B cell (primary cell): Measurements from ENCODE around the gene PLN. TPM values are rescaled to one million over a fixed set of nuclear protein-coding genes. Genes with fewer than 3 reads are reported as not detected.

ENCODE experiments used
- ATAC-seq: fragments of 200-7000 bp; cut with Tn5 transposase; one replicate; pipeline ENCODE4 v1.10.0; 2021; ENCODE audit warnings: low read depth, mild to moderate bottlenecking, moderate number of reproducible peaks, moderate library complexity
- CTCF ChIA-PET: fragments of 350-600 bp; sonication (Branson Sonifier 250); formaldehyde crosslinking; loops from one replicate; lab custom pipeline; 2021; ENCODE audit warnings: antibody characterized with exemption, inconsistent platforms; lab: Charles Lee
- POLR2A ChIA-PET: fragments of 350-600 bp; sonication (Branson Sonifier 250); formaldehyde crosslinking; loops from one replicate; lab custom pipeline; 2021; ENCODE audit warnings: antibody characterized with exemption; lab: Charles Lee
- DNase-seq: peaks from one replicate; pipeline ENCODE4 v3.0.0; 2013
- H2AFZ ChIP-seq: 2 replicates; pipeline ENCODE4 v1.6.1; 2012; ENCODE audit warnings: mild to moderate bottlenecking, low read depth, low read length; ENCODE audit not compliant: insufficient read depth, poor library complexity, severe bottlenecking
- H3K27ac ChIP-seq, 2 donors: 1 replicate in 1 of 2; 2 replicates in 1 of 2; pipeline ENCODE4 v1.5.1; 2012 to 2013; ENCODE audit warnings: low read length in 2 of 2, mild to moderate bottlenecking in 2 of 2, moderate library complexity in 1 of 2
- H3K27me3 ChIP-seq, 4 experiments: fragments of 200-600 bp in 1 of 4; sonication (generic) in 1 of 4; replicated peaks in 1 of 4; 1 replicate in 2 of 4; 2 replicates in 2 of 4; pipeline versions ENCODE4 v1.6.1 to v1.7.0; 2013 to 2016; ENCODE audit warnings: low read length in 3 of 4, mild to moderate bottlenecking in 2 of 4, mixed read lengths in 1 of 4, moderate library complexity in 1 of 4; ENCODE audit not compliant: insufficient read depth in 4 of 4, control insufficient read depth in 3 of 4; ENCODE audit errors: control extremely low read depth in 1 of 4
- H3K36me3 ChIP-seq, 2 experiments: replicated peaks in 1 of 2; 1 replicate in 1 of 2; 2 replicates in 1 of 2; pipeline versions ENCODE4 v1.6.1 to v1.7.1; 2013; ENCODE audit warnings: low read length in 1 of 2; ENCODE audit not compliant: insufficient read depth in 2 of 2, control insufficient read depth in 1 of 2; ENCODE audit errors: control extremely low read depth in 1 of 2, extremely low read depth in 1 of 2
- H3K4me1 ChIP-seq, 2 donors: fragments of 200-600 bp in 1 of 2; sonication (generic) in 1 of 2; 1 replicate in 1 of 2; 2 replicates in 1 of 2; pipeline versions ENCODE4 v1.5.1 to v1.6.1; 2013 to 2017; ENCODE audit warnings: low read length in 2 of 2; ENCODE audit not compliant: control insufficient read depth in 2 of 2, insufficient read depth in 2 of 2
- H3K4me2 ChIP-seq: replicated peaks from 2 replicates; pipeline ENCODE3; 2012; ENCODE audit warnings: mild to moderate bottlenecking, low read depth, low read length; ENCODE audit not compliant: poor library complexity, severe bottlenecking
- H3K4me3 ChIP-seq, 5 experiments: fragments of 200-600 bp in 1 of 5; sonication (generic) in 1 of 5; 1 replicate in 3 of 5; 2 replicates in 2 of 5; pipeline versions ENCODE4 v1.5.1 to v1.7.0; 2011 to 2016; ENCODE audit warnings: low read length in 4 of 5, mild to moderate bottlenecking in 4 of 5, low read depth in 2 of 5, control low read depth in 1 of 5, moderate library complexity in 1 of 5; ENCODE audit not compliant: insufficient read depth in 1 of 5; ENCODE audit errors: control extremely low read depth in 1 of 5, extremely low read depth in 1 of 5
- H3K79me2 ChIP-seq: fragments of 200-600 bp; sonication (generic); one replicate; pipeline ENCODE4 v1.6.0; 2016; ENCODE audit warnings: low read length; ENCODE audit not compliant: control insufficient read depth, insufficient read depth
- H3K9ac ChIP-seq: fragments of 200-600 bp; sonication (generic); 2 replicates; pipeline ENCODE4 v1.6.1; 2017; ENCODE audit warnings: mild to moderate bottlenecking, low read length, moderate library complexity
- H3K9me3 ChIP-seq, 3 donors: one replicate each; pipeline versions ENCODE4 v1.6.1 to v1.7.1; 2013; ENCODE audit warnings: low read length in 2 of 3; ENCODE audit not compliant: control insufficient read depth in 2 of 3, insufficient read depth in 1 of 3; ENCODE audit errors: control extremely low read depth in 1 of 3
- H4K20me1 ChIP-seq: 2 replicates; pipeline ENCODE4 v1.6.0; 2012; ENCODE audit warnings: mild to moderate bottlenecking, low read length; ENCODE audit not compliant: insufficient read depth, control insufficient read depth, poor library complexity, severe bottlenecking
- H3K27ac Mint-ChIP-seq: one replicate; pipeline ENCODE4 v1.8.0; 2021; ENCODE audit warnings: mixed read lengths
- H3K27me3 Mint-ChIP-seq: one replicate; pipeline ENCODE4 v1.8.0; 2021; ENCODE audit warnings: mixed read lengths
- H3K4me1 Mint-ChIP-seq: one replicate; pipeline ENCODE4 v1.8.0; 2021; ENCODE audit warnings: mixed read lengths
- H3K4me3 Mint-ChIP-seq: one replicate; pipeline ENCODE4 v1.8.0; 2021; ENCODE audit warnings: mixed read lengths
- H3K9me3 Mint-ChIP-seq: one replicate; pipeline ENCODE4 v1.8.0; 2022; ENCODE audit warnings: mixed read lengths; ENCODE audit not compliant: insufficient read depth
- EZH2 ChIP-seq: IDR thresholded peaks from 2 replicates; pipeline ENCODE4 v1.6.1; 2012; ENCODE audit warnings: borderline replicate concordance, low read depth, mild to moderate bottlenecking, moderate library complexity, low read length; ENCODE audit not compliant: insufficient read depth, poor library complexity, severe bottlenecking
- WGBS: methylation state at CpG from one replicate; pipeline ENCODE4 v1.1.5; 2013; ENCODE audit warnings: missing lambda C conversion rate; ENCODE audit not compliant: insufficient coverage; 5-methylcytosine and 5-hydroxymethylcytosine counted together
- intact Hi-C: fragments of 100-400 bp; cut with micrococcal nuclease; formaldehyde crosslinking; loops from one replicate; pipeline ENCODE4 v1.10.0; 2022
- polyA plus RNA-seq: library from polyadenylated mRNA; depleted of rRNA; stranded (reverse); fragments of >200 nt; gene quantifications from 2 replicates; pipeline ENCODE4 v1.2.3, GENCODE V29; 2012
- total RNA-seq, 2 donors: library from RNA; stranded (reverse); fragments of 120-200 nt in 1 of 2; gene quantifications; 1 replicate in 1 of 2; 2 replicates in 1 of 2; pipeline versions ENCODE4 v1.2.3 to v1.2.4, GENCODE V29; 2013 to 2022
- TF ChIP-seq, protein P1 (sequence below): fragments of 200-600 bp; IDR thresholded peaks from one replicate; pipeline ENCODE4 v1.8.0; 2022; ENCODE audit warnings: antibody characterized with exemption, mild to moderate bottlenecking

The PLN gene
- total and polyA plus RNA-seq, 2 donors (not counting 1 experiment from before 2014, with no cell fraction given) = not detected

DNA sequence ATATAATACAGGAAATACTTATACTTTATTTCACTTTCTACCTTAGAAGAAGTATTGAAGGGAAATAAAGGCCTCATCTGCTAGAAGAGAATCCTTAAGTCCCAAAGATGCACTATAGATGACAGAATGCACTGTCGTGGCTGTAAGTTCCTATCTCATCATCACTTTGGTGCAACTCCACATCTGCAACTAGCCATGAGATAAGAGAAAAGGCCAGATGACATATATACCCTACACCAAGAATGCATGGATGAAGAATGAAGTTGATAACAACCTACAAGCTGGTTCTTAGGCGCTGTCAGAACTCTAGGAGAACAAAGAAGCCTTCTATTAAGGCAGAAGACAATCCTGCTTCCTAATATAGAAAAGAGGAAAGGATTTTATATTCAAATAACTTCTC lies 11.6 kb upstream of the PLN start:
- no peak for ATAC-seq
- ChIA-PET CTCF (no interaction called here), POLR2A (no interaction called here)
- no peaks in the 10 kb centered on the region for H3K9me3 ChIP-seq
- H4K20me1 ChIP-seq = peaks cover 5% of the 10 kb centered on the region
- intact Hi-C loops = no loop called here
- no peak overlapping the region for H3K4me2 ChIP-seq
- H3K27me3 Mint-ChIP-seq = no peaks in the 10 kb centered on the region
- H2AFZ ChIP-seq = no peak overlapping the region
- peaks cover 3% of the 10 kb centered on the region for H3K4me1 Mint-ChIP-seq
- TF ChIP-seq, protein P1, sequence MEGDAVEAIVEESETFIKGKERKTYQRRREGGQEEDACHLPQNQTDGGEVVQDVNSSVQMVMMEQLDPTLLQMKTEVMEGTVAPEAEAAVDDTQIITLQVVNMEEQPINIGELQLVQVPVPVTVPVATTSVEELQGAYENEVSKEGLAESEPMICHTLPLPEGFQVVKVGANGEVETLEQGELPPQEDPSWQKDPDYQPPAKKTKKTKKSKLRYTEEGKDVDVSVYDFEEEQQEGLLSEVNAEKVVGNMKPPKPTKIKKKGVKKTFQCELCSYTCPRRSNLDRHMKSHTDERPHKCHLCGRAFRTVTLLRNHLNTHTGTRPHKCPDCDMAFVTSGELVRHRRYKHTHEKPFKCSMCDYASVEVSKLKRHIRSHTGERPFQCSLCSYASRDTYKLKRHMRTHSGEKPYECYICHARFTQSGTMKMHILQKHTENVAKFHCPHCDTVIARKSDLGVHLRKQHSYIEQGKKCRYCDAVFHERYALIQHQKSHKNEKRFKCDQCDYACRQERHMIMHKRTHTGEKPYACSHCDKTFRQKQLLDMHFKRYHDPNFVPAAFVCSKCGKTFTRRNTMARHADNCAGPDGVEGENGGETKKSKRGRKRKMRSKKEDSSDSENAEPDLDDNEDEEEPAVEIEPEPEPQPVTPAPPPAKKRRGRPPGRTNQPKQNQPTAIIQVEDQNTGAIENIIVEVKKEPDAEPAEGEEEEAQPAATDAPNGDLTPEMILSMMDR = no peak
- TF ChIP-seq EZH2 = no peak
- H3K27me3 ChIP-seq = no peaks in the 10 kb centered on the region
- no peak overlapping the region for H3K9ac ChIP-seq
- no peak overlapping the region for H3K4me3 ChIP-seq
- H3K4me1 ChIP-seq = no peaks in the 10 kb centered on the region
- H3K4me3 Mint-ChIP-seq = no peak overlapping the region
- no peak for DNase-seq
- 100% methylated on average over 1 of the region's 2 CpGs for WGBS
- H3K36me3 ChIP-seq = no peaks in the 10 kb centered on the region
- no peaks in the 10 kb centered on the region for H3K79me2 ChIP-seq
- H3K9me3 Mint-ChIP-seq = no peaks in the 10 kb centered on the region
- H3K27ac Mint-ChIP-seq = no peak overlapping the region
- no peak overlapping the region for H3K27ac ChIP-seq

DNA sequence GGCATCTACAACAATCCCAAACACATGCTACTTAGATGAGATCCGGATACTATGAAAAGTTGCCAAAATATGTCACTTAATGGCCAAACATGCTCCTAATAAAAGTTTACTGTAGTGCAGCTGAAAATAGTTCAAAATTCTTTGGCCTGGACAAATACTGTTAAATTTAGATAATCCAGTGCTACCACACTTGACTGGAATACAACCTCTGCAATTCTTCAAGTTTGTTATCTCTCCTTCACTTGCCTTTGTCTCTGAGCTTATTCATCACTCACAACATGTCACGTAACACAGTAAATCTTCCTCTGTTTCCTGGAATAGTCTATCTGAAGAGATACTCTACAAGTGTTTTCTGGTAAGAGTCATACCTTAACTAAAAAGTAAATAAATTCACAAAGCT lies 10.5 kb upstream of the PLN start:
- intact Hi-C loops = no loop called here
- Histone ChIP-seq H3K27ac (no peak overlapping the region), H3K4me3 (no peak overlapping the region), H2AFZ (no peak overlapping the region), H3K9me3 (no peaks in the 10 kb centered on the region), H3K9ac (no peak overlapping the region), H4K20me1 (peaks cover 5% of the 10 kb centered on the region), H3K79me2 (no peaks in the 10 kb centered on the region), H3K4me2 (no peak overlapping the region), H3K36me3 (no peaks in the 10 kb centered on the region), H3K4me1 (no peaks in the 10 kb centered on the region), H3K27me3 (no peaks in the 10 kb centered on the region)
- CTCF ChIA-PET = interaction anchor here (1.5 kb wide), 1 partner anchor 28 kb away, joined by 3 read pairs; no protein-coding TSS in a partner anchor
- no peak for DNase-seq
- POLR2A ChIA-PET = no interaction called here
- H3K27ac Mint-ChIP-seq = no peak overlapping the region
- H3K27me3 Mint-ChIP-seq = no peaks in the 10 kb centered on the region
- H3K4me1 Mint-ChIP-seq = no peaks in the 10 kb centered on the region
- no peak overlapping the region for H3K4me3 Mint-ChIP-seq
- H3K9me3 Mint-ChIP-seq = no peaks in the 10 kb centered on the region
- no peak for ATAC-seq
- WGBS = no CpG with 5 or more reads among the region's 2 CpGs
- TF ChIP-seq EZH2 = no peak
- TF ChIP-seq, protein P1 = no peak
